Brain (organoid and tissue), 1 donor: ENCODE measurements around the gene MBD3L1. TPM values are rescaled to one million over a fixed set of nuclear protein-coding genes. Genes with fewer than 3 reads are reported as not detected.

Experiments
- polyA plus RNA-seq: library from polyadenylated mRNA; stranded (reverse); fragments of 350-450 nt; fragmentation: Illumina TruSeq; extraction: RNeasy Lipid Tissue Mini Kit (QIAGEN cat#74804); gene quantifications from one replicate; pipeline ENCODE4 v1.2.3, GENCODE V29; 2015; ENCODE audit warnings: low read depth, low replicate concordance; ENCODE audit not compliant: insufficient read depth

Gene MBD3L1
- polyA plus RNA-seq, 1 donor from 2014 or later = not detected

Other genes starting within 250 kb of the MBD3L1 start
- 2.6 TPM for gene ADAMTS10, start 221.7 kb upstream of the MBD3L1 start, polyA plus RNA-seq
- gene NFILZ, start 201.7 kb upstream of the MBD3L1 start, polyA plus RNA-seq = not detected
- gene ACTL9, start 133.6 kb upstream of the MBD3L1 start, polyA plus RNA-seq = not detected
- not detected for gene OR2Z1, start 110.7 kb upstream of the MBD3L1 start, polyA plus RNA-seq
- gene ZNF558, start 73 bp upstream of the MBD3L1 start, polyA plus RNA-seq = 8.4 TPM
- gene MUC16, start 178.0 kb downstream of the MBD3L1 start, polyA plus RNA-seq = not detected